ENCODE results near the gene GPC3.

Gene GPC3

DNA sequence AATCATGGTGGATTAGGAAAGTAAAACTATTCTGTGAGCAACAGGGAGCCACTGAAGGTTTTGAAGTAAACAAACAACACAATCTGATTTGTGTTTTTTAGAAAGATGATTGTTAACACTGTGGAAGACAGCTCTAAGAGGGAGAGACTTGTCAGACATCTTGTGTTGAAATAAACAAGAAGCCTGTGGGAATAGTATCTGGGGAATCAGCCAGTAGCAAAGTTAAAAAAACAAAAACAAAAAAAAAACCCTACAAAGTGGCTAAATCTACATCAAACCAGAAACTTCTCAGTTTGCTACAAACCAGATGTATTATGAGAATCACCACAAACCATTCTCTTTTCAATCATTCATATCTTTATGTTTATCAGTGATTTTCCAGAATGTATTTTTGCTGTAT, 444.4 kb downstream of the GPC3 start:
- no peak overlapping the region for H3K4me3 ChIP-seq (ENCODE audit: low read depth, low read length)
- DNase-seq (ENCODE audit: low read depth) = no peak
- in situ Hi-C loops (cut with HindIII; ENCODE audit: low sequenced_read_pairs) = no loop called here
- TF ChIP-seq, protein P1, sequence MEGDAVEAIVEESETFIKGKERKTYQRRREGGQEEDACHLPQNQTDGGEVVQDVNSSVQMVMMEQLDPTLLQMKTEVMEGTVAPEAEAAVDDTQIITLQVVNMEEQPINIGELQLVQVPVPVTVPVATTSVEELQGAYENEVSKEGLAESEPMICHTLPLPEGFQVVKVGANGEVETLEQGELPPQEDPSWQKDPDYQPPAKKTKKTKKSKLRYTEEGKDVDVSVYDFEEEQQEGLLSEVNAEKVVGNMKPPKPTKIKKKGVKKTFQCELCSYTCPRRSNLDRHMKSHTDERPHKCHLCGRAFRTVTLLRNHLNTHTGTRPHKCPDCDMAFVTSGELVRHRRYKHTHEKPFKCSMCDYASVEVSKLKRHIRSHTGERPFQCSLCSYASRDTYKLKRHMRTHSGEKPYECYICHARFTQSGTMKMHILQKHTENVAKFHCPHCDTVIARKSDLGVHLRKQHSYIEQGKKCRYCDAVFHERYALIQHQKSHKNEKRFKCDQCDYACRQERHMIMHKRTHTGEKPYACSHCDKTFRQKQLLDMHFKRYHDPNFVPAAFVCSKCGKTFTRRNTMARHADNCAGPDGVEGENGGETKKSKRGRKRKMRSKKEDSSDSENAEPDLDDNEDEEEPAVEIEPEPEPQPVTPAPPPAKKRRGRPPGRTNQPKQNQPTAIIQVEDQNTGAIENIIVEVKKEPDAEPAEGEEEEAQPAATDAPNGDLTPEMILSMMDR (IDR thresholded peaks at IDR 0.05; ENCODE audit: low read depth, low read length, missing control alignments) = no peak

DNA sequence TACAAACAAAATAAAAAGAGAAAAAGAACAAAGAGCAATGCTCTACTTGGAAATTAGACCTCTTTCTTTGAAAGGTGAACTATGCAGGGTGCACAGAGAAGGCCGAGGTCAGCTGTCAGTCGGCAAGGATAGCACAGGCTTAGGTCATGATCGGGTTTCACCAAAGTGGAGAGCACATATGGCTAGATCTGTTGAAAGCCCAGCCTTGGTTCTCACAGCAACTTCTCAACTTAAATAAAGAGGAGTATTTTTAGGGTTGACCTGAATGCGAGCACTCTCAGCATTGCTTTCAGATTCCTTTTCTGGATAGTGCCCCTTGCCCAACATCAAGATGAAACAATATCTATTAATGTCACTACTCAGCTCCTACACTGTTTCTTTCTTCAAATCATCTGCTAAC, 447.2 kb downstream of the GPC3 start:
- H3K4me3 ChIP-seq (ENCODE audit: low read depth, low read length) = no peak overlapping the region
- TF ChIP-seq, protein P1 (IDR thresholded peaks at IDR 0.05; ENCODE audit: low read depth, low read length, missing control alignments) = no peak
- in situ Hi-C loops (cut with HindIII; ENCODE audit: low sequenced_read_pairs) = no loop called here
- DNase-seq (ENCODE audit: low read depth) = no peak

DNA sequence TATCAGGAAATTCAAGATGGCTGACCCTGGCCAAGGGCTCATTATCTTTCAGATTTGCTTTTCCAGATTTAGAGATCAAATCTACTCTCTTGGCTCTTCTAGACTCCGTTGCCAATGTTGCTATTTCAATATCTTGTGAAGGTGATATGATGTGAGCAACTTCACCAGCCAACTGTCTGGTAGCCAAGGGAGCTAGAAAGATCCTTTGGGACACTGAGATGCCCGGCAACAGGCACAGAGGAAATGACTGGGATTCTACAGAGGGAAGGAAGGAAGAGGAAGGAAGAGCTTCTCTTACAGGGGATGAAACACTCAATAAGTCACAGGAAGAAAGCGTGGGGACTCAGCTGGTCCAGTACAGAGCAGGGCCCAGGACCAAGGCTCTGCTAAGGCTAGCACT, 448.3 kb downstream of the GPC3 start:
- DNase-seq (ENCODE audit: low read depth) = no peak
- H3K4me3 ChIP-seq (ENCODE audit: low read depth, low read length) = no peak overlapping the region
- TF ChIP-seq, protein P1 (IDR thresholded peaks at IDR 0.05; ENCODE audit: low read depth, low read length, missing control alignments) = no peak
- in situ Hi-C loops (cut with HindIII; ENCODE audit: low sequenced_read_pairs) = no loop called here

DNA sequence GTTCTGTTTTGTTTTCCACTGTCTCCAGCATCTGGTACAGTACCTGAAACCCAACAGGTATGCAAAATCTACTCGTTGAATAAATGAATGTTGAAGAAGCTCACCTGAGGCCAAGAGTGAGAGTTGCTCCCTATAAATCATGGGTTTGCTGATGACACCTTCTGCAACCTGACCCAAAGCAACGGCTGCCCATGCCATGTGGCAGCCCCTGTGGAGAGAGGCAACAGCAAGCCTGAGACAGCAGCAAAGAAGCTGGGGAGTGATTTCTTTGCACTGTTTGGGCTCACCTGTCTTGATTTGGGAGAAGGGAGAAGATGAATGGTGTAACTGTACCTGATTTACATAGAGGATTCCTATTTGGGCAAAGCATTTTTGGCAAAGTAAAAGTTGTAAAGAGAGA, 450.3 kb downstream of the GPC3 start:
- TF ChIP-seq, protein P1 (IDR thresholded peaks at IDR 0.05; ENCODE audit: low read depth, low read length, missing control alignments) = no peak

DNA sequence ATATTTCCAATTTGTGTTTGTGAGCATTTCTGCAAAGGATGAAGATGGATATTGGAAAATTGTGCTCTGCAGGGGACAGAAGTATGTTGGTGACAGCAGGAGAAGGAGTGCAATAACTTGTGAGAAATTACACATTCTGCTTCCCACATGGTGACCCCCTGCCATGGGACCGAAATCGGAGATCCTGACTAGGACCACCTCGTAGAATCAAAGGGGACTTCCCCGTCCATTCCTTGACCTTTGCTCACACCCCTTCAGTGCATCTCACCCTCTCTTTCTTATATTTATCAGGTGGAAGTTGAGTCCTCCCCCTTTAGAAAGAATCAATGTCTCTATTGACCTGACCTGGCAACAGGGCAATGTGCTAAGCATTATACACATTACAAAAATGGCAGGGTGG, 451.2 kb downstream of the GPC3 start:
- TF ChIP-seq, protein P1 (IDR thresholded peaks at IDR 0.05; ENCODE audit: low read depth, low read length, missing control alignments) = no peak
- no peak overlapping the region for H3K4me3 ChIP-seq (ENCODE audit: low read depth, low read length)
- DNase-seq (ENCODE audit: low read depth) = no peak
- in situ Hi-C loops (cut with HindIII; ENCODE audit: low sequenced_read_pairs) = no loop called here

More for the DNA sequence above, 450.3 kb downstream of the GPC3 start:
- no peak overlapping the region for H3K4me3 ChIP-seq (ENCODE audit: low read depth, low read length)
- in situ Hi-C loops (cut with HindIII; ENCODE audit: low sequenced_read_pairs) = no loop called here
- no peak for DNase-seq (ENCODE audit: low read depth)

DNA sequence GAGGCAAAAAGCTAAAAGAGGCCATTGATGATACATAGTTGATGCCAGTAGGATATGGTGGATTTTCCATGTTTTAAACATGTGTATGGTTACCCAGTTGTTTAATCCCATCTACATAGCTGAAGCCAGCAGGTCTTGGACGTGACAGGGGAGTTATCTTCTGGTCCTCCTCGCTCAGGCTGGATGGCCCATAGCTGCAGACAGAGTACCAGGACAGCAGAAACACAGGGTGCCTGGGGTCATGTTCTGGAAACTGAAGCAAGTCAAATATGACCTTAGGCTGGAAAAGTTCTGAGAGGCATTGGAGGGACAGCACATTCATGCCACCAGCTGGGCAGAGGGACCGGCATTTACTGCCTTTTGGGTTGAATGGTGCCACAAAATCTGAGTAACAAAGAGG, 452.1 kb downstream of the GPC3 start:
- DNase-seq (ENCODE audit: low read depth) = no peak
- in situ Hi-C loops (cut with HindIII; ENCODE audit: low sequenced_read_pairs) = no loop called here
- TF ChIP-seq, protein P1 (IDR thresholded peaks at IDR 0.05; ENCODE audit: low read depth, low read length, missing control alignments) = no peak
- H3K4me3 ChIP-seq (ENCODE audit: low read depth, low read length) = no peak overlapping the region

DNA sequence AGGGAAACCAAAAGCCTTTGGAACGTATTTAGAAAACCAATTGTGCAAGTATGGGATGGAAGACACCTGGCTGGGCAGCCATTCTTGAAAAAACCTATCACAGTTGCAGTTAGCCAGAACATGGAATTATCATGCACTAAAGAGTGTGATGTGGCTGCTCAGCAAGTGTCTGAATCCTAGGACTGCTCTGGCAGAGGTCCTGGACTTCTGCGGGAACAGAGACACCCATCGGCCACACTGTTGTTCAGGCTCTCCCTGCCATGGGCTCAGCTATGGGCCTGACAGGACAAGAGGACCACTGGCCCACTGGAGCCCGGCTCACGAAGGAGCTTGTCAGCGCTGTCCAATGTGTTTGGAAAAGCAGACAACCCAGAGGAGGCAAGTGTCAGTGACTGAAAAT, 454.4 kb downstream of the GPC3 start:
- H3K4me3 ChIP-seq (ENCODE audit: low read depth, low read length) = no peak overlapping the region
- in situ Hi-C loops (cut with HindIII; ENCODE audit: low sequenced_read_pairs) = no loop called here
- no peak for DNase-seq (ENCODE audit: low read depth)
- TF ChIP-seq, protein P1 (IDR thresholded peaks at IDR 0.05; ENCODE audit: low read depth, low read length, missing control alignments) = no peak

Measured in astrocyte of the cerebellum (primary cell).